Measurements from ENCODE around the gene HEY2. TPM values are rescaled to one million over a fixed set of nuclear protein-coding genes. Genes with fewer than 3 reads are reported as not detected.

The HEY2 gene
- total RNA-seq, 1 donor from 2014 or later: 2.8 TPM

DNA sequence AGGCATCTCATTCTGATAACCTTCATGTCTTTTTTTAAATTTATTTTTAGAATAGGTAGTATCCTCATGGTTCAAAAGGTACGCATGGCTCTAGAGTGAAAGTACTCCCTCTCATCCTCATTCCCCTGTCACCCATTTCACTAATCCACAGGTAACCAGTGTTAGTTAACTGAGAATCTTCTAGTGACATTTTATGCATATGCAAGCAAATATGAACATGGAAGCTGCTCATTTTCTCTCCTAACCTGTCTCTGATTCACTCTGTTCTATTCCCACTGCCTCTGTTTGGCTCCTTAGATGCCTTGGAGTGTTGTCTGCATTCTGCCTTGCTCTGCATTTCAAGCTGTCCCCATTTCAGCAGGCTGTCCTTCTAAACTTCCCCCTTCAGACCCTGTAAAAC is 45.9 kb downstream of the HEY2 start:
- H3K9me3 ChIP-seq: no peaks in the 10 kb centered on the region
- ATAC-seq: no peak
- TF ChIP-seq, protein P1, sequence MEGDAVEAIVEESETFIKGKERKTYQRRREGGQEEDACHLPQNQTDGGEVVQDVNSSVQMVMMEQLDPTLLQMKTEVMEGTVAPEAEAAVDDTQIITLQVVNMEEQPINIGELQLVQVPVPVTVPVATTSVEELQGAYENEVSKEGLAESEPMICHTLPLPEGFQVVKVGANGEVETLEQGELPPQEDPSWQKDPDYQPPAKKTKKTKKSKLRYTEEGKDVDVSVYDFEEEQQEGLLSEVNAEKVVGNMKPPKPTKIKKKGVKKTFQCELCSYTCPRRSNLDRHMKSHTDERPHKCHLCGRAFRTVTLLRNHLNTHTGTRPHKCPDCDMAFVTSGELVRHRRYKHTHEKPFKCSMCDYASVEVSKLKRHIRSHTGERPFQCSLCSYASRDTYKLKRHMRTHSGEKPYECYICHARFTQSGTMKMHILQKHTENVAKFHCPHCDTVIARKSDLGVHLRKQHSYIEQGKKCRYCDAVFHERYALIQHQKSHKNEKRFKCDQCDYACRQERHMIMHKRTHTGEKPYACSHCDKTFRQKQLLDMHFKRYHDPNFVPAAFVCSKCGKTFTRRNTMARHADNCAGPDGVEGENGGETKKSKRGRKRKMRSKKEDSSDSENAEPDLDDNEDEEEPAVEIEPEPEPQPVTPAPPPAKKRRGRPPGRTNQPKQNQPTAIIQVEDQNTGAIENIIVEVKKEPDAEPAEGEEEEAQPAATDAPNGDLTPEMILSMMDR (IDR thresholded peaks at IDR 0.05): no peak
- no peaks in the 10 kb centered on the region for H3K27me3 ChIP-seq (ENCODE audit: low read depth)
- intact Hi-C loops (cut with DNase I): no loop called here
- no peak for DNase-seq
- peaks cover 57% of the 10 kb centered on the region for H3K4me1 ChIP-seq
- no peak overlapping the region for H3K4me3 ChIP-seq
- no peak overlapping the region for H3K27ac ChIP-seq
- no peaks in the 10 kb centered on the region for H3K36me3 ChIP-seq

DNA sequence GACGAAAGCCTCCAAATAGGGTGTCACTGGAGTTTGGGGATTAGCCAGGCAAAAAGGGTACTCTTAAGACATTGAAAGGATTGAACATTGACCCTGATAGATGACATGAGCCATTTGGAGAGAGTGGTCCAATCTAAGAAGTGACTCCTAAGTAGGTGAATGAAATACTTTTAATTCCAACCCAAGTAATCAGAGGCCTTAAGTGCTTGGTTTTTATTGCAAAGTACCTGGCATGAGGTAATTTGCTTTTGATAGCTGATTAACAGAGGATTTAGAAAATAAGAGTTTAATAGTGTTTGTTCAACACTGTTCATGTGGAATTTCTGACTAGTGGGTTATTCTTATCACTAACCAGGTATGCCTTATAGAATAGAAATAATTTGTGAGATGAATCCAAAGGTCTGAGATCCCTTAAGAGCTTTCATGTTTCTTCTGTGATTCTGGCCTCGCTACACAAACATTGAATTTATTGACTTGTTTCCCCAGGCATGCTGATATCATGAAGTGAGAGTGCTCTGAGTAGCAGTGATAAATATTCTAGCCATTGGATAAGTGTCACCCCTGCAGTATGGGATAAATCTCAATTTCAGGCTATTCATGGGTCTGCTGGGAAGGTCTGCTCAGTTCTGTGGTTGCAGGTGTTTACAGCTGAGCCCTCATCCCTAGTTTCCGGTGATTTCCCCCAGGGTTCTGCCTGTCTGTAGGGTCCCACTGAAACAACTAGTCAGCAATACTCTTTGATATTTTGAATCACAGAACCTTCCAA is 47.9 kb downstream of the HEY2 start:
- Histone ChIP-seq H3K4me3 (no peak overlapping the region), H3K27ac (peak overlapping the region; percentile 37), H3K9me3 (no peaks in the 10 kb centered on the region), H3K27me3 (ENCODE audit: low read depth) (no peaks in the 10 kb centered on the region), H3K36me3 (peaks cover 2% of the 10 kb centered on the region), H3K4me1 (peaks cover 55% of the 10 kb centered on the region)
- TF ChIP-seq, protein P1 (IDR thresholded peaks at IDR 0.05): no peak
- intact Hi-C loops (cut with DNase I): no loop called here
- DNase-seq (no peak), ATAC-seq (peak; percentile 65 to 86)

DNA sequence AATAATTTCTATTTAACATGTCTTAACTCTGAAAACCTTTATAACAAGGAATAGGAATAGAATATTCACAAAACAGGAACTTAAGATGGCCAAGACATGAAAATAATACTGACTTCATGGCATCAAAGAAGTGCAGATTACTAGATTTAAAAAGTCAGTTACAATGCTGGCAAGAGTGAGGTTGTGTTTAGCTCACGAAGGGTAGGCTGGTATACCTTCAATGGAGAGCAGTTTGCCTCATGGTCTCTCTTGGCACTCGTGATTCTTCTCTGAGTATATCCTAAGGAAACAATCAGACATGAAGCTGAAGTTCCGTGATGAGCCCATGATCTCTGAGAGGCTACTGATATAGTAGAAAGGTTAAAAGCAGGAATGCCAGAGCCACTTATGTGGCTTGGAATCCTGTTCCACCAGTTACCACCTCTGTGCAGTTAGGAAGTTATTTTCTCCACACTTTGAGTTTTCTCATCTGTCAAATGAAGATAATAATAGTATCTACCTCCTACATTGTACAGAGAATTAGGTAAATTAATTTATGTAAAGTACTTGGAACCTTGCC is 48.5 kb downstream of the HEY2 start:
- peaks cover 6% of the 10 kb centered on the region for H3K36me3 ChIP-seq
- no peak overlapping the region for H3K4me3 ChIP-seq
- peak; percentile 54 to 59 for ATAC-seq
- H3K4me1 ChIP-seq: peaks cover 56% of the 10 kb centered on the region
- H3K9me3 ChIP-seq: no peaks in the 10 kb centered on the region
- no peaks in the 10 kb centered on the region for H3K27me3 ChIP-seq (ENCODE audit: low read depth)
- TF ChIP-seq, protein P1 (IDR thresholded peaks at IDR 0.05): no peak
- intact Hi-C loops (cut with DNase I): no loop called here
- no peak for DNase-seq
- peak overlapping the region; percentile 37 for H3K27ac ChIP-seq

DNA sequence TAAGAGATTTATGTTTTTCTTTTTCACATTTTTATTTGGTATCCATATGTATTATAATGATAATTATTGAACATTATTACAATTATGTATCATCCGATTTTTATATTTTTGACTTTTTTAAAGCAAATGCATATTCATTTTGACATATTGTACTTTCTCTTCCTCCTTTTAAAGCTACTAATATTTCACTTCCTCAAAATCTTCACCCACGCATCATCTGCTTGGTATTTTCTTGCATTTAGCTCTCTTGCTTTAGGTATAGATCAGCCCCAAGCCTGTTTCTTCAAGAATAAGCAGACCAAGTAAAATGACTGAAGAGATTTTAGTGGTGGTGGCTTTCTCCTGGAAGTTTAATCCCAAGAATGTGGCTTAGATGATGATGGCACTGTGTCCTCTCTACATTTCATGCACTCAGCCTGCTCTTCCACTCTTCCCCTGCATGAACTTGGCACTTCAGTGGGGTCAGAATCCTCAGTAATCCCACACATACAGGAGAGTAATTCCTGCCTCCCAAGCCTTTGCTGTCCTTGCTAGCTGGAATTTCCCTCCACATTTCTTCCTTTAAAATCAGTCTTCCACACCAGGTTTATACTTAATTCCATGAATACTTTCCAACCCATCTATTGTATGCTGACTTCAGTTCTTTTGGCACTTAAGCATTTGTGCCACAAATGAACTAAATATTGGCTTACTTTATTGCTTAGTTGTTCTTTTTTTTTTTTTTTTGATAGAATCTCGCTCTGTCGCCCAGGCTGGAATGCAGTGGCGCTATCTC is 49.5 kb downstream of the HEY2 start:
- H3K27ac ChIP-seq: no peak overlapping the region
- peaks cover 6% of the 10 kb centered on the region for H3K36me3 ChIP-seq
- H3K9me3 ChIP-seq: no peaks in the 10 kb centered on the region
- DNase-seq (no peak), ATAC-seq (no peak)
- H3K27me3 ChIP-seq (ENCODE audit: low read depth): no peaks in the 10 kb centered on the region
- peaks cover 56% of the 10 kb centered on the region for H3K4me1 ChIP-seq
- TF ChIP-seq, protein P1 (IDR thresholded peaks at IDR 0.05): no peak
- intact Hi-C loops (cut with DNase I): no loop called here
- no peak overlapping the region for H3K4me3 ChIP-seq

DNA sequence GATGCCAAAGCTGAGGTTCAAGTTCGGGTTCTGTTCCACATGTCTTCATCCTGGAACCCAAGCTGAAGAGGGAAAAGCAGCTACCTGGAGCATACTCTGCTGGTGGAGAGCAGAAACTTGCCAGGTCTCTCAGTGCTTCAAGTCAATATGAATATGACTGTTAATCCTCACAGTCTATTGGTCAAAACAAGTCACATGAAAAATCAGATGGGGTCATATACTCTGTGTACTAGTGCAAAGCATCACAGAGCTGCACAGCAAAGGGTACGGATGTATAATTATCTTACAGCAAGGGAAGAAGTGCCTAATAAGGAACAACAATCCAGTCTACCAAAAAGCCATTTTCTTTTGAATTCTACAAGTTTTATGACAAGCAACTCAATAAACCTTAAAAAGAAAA is 53.0 kb downstream of the HEY2 start:
- Histone ChIP-seq H3K27me3 (ENCODE audit: low read depth) (no peaks in the 10 kb centered on the region), H3K4me3 (no peak overlapping the region), H3K36me3 (peaks cover 6% of the 10 kb centered on the region), H3K9me3 (no peaks in the 10 kb centered on the region), H3K27ac (peak overlapping the region; percentile 20), H3K4me1 (peaks cover 45% of the 10 kb centered on the region)
- no peak for ATAC-seq
- DNase-seq: no peak
- intact Hi-C loops (cut with DNase I): no loop called here
- TF ChIP-seq, protein P1 (IDR thresholded peaks at IDR 0.05): no peak
